Measurements from ENCODE around the gene TRIM65. TPM values are rescaled to one million over a fixed set of nuclear protein-coding genes. Genes with fewer than 3 reads are reported as not detected.

Gene TRIM65
- total and polyA plus RNA-seq, 2 of the 13 experiments (the other 11 are each of a cell fraction or from before 2014, with no cell fraction given), result 10.3 to 22.4 TPM

DNA sequence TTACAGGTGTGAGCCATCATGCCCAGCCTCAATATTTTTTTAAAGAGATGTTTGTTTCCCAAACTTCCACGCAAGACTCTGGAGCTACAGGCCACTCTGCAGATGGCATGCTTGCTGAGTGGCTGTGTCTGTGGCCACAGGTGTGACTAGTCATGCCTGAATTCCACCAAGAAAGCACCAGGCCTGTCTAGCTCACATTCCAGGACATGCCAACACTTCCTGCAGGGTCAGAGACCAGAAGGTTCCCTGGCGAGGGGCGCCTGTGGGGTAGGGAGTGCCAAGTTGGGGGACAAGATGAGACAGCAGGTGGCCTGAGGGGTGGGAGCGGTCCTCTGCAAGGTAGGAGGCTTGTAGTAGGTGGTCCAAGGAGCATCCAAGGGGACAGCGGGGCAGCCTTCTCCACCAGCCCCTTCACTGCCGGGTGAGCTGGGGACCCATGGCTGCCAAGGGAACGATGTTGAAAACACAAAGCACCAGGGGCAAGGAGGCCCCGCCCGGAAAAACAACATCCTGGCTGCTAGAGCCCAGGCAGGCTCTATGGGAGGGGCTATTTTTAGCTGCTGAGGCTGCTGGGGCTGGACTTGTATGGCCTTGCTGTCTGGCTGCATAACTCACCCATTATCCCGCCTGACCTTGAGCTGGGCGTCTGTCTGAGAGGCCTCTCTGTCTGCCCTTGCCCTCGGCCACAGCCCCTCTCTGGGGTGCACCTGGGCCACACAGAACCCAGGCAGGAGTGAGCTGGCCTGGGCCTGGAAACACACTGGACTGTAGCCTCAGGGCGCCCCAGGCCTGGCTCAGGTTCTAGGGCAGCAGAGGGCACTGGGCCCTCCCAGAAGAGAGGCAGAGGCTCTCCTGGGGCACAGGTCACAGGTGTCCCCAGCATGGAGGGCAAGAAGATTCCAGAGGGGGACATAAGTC is 24.1 kb downstream of the TRIM65 start (continued):
- peak; percentile 39; the same call in 1 of the 2 replicates for TF ChIP-seq ZNF891 (CRISPR knock-in tag; IDR thresholded peaks at IDR 0.05)
- no peak; the same call in 1 of the 2 replicates for TF ChIP-seq ZNF512B (CRISPR knock-in tag; IDR thresholded peaks at IDR 0.05; ENCODE audit: borderline replicate concordance)
- TF ChIP-seq ZNF224 (CRISPR knock-in tag; IDR thresholded peaks at IDR 0.05), result peak; percentile 94
- TF ChIP-seq TBX2 (CRISPR knock-in tag; IDR thresholded peaks at IDR 0.05; ENCODE audit: borderline replicate concordance), result peak; percentile 98
- no peak for TF ChIP-seq AHR (CRISPR knock-in tag; IDR thresholded peaks at IDR 0.05)
- peak; percentile 95; the same call in 1 of the 2 replicates for TF ChIP-seq ZBTB4 (CRISPR knock-in tag; IDR thresholded peaks at IDR 0.05; ENCODE audit: borderline replicate concordance)
- peak; percentile 94 for TF ChIP-seq POLR2G (IDR thresholded peaks at IDR 0.05; ENCODE audit: low read depth, low read length)
- TF ChIP-seq HNRNPH1 (optimal IDR thresholded peaks at IDR 0.05; ENCODE audit: low read depth, low read length), result peak; percentile 93
- TF ChIP-seq, protein P1, sequence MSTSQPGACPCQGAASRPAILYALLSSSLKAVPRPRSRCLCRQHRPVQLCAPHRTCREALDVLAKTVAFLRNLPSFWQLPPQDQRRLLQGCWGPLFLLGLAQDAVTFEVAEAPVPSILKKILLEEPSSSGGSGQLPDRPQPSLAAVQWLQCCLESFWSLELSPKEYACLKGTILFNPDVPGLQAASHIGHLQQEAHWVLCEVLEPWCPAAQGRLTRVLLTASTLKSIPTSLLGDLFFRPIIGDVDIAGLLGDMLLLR (CRISPR knock-in tag; IDR thresholded peaks at IDR 0.05), result peak; percentile 31; the same call in 1 of the 2 replicates
- TF ChIP-seq, protein P2, sequence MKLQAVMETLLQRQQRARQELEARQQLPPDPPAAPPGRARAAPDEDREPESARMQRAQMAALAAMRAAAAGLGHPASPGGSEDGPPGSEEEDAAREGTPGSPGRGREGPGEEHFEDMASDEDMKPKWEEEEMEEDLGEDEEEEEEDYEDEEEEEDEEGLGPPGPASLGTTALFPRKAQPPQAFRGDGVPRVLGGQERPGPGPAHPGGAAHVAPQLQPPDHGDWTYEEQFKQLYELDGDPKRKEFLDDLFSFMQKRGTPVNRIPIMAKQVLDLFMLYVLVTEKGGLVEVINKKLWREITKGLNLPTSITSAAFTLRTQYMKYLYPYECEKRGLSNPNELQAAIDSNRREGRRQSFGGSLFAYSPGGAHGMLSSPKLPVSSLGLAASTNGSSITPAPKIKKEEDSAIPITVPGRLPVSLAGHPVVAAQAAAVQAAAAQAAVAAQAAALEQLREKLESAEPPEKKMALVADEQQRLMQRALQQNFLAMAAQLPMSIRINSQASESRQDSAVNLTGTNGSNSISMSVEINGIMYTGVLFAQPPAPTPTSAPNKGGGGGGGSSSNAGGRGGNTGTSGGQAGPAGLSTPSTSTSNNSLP (IDR thresholded peaks at IDR 0.05; ENCODE audit: low read depth, low read length), result 0 out of 2 replicates have a peak, but pooled peaks have one; percentile 28
- TF ChIP-seq ZNF296 (CRISPR knock-in tag; conservative IDR thresholded peaks at IDR 0.05), result peak; percentile 87
- TF ChIP-seq, protein P3, sequence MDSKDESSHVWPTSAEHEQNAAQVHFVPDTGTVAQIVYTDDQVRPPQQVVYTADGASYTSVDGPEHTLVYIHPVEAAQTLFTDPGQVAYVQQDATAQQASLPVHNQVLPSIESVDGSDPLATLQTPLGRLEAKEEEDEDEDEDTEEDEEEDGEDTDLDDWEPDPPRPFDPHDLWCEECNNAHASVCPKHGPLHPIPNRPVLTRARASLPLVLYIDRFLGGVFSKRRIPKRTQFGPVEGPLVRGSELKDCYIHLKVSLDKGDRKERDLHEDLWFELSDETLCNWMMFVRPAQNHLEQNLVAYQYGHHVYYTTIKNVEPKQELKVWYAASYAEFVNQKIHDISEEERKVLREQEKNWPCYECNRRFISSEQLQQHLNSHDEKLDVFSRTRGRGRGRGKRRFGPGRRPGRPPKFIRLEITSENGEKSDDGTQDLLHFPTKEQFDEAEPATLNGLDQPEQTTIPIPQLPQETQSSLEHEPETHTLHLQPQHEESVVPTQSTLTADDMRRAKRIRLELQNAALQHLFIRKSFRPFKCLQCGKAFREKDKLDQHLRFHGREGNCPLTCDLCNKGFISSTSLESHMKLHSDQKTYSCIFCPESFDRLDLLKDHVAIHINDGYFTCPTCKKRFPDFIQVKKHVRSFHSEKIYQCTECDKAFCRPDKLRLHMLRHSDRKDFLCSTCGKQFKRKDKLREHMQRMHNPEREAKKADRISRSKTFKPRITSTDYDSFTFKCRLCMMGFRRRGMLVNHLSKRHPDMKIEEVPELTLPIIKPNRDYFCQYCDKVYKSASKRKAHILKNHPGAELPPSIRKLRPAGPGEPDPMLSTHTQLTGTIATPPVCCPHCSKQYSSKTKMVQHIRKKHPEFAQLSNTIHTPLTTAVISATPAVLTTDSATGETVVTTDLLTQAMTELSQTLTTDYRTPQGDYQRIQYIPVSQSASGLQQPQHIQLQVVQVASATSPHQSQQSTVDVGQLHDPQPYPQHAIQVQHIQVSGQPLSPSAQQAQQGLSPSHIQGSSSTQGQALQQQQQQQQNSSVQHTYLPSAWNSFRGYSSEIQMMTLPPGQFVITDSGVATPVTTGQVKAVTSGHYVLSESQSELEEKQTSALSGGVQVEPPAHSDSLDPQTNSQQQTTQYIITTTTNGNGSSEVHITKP (CRISPR knock-in tag; IDR thresholded peaks at IDR 0.05; ENCODE audit: low read depth), result peak; percentile 93
- no peak for TF ChIP-seq ZNF724P (CRISPR knock-in tag; IDR thresholded peaks at IDR 0.05; ENCODE audit: borderline replicate concordance)
- no peak for TF ChIP-seq ZNF468 (CRISPR knock-in tag; IDR thresholded peaks at IDR 0.05)
- peak; percentile 80; the same call in 1 of the 2 replicates for TF ChIP-seq ZNF563 (CRISPR knock-in tag; IDR thresholded peaks at IDR 0.05)

Measured in HepG2 (cell line).